ENCODE data around the gene ALOX15B. TPM values are rescaled to one million over a fixed set of nuclear protein-coding genes. Genes with fewer than 3 reads are reported as not detected.

ALOX15B gene, protein sequence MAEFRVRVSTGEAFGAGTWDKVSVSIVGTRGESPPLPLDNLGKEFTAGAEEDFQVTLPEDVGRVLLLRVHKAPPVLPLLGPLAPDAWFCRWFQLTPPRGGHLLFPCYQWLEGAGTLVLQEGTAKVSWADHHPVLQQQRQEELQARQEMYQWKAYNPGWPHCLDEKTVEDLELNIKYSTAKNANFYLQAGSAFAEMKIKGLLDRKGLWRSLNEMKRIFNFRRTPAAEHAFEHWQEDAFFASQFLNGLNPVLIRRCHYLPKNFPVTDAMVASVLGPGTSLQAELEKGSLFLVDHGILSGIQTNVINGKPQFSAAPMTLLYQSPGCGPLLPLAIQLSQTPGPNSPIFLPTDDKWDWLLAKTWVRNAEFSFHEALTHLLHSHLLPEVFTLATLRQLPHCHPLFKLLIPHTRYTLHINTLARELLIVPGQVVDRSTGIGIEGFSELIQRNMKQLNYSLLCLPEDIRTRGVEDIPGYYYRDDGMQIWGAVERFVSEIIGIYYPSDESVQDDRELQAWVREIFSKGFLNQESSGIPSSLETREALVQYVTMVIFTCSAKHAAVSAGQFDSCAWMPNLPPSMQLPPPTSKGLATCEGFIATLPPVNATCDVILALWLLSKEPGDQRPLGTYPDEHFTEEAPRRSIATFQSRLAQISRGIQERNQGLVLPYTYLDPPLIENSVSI
- total RNA-seq (2021) (not detected in 2 replicates), Bru-seq, nascent RNA (not detected), BruChase-seq, experiment 1, labeled RNA remaining after a 2-hour chase (not detected), BruChase-seq, experiment 2, labeled RNA remaining after a 6-hour chase (not detected)
- long read RNA-seq, result 0 reads

DNA sequence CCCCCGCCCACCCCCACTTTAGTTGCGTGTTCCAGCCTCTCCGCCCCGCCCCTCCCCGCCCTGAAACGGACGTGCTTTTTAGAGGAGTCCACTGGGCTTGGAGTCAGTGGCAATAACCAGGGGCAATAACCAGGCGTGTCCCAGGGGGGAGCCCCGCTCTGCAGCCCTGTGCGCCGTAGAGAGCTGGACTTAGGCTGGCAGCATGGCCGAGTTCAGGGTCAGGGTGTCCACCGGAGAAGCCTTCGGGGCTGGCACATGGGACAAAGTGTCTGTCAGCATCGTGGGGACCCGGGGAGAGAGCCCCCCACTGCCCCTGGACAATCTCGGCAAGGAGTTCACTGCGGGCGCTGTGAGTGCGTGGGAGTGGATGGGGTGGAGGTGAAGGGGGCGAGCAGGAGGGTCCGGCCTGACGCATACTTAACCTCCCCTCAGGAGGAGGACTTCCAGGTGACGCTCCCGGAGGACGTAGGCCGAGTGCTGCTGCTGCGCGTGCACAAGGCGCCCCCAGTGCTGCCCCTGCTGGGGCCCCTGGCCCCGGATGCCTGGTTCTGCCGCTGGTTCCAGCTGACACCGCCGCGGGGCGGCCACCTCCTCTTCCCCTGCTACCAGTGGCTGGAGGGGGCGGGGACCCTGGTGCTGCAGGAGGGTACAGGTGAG, at the start of gene ALOX15B:
Gene ALOX15B (plus strand): TSS at position 106 of the 657 bp plus-strand sequence. CDS start 97 bp downstream, at position 203.
- intact Hi-C loops (cut with micrococcal nuclease; ENCODE audit: unreplicated experiment), result no loop called here
- Histone ChIP-seq H3F3A (ENCODE audit: insufficient read depth, low read depth) (peaks cover 9% of the 10 kb centered on the region; the same call in 1 of the 2 replicates), H3K4me1 (replicated peaks; ENCODE audit: insufficient read depth) (peaks cover 5% of the 10 kb centered on the region; the same call in 1 of the 2 replicates), H3K79me2 (ENCODE audit: low read depth) (no peaks in the 10 kb centered on the region), H3K36me3 (ENCODE audit: low read depth) (no peaks in the 10 kb centered on the region), H3K9me2 (ENCODE audit: insufficient read depth) (no peaks in the 10 kb centered on the region), H4K20me1 (ENCODE audit: insufficient read depth) (no peaks in the 10 kb centered on the region), H3K9me3 (ENCODE audit: insufficient read depth, low read depth) (no peaks in the 10 kb centered on the region), H3K4me3 (no peak within 1 kb of the TSS), H3K4me2 (no peak within 1 kb of the TSS), H2AFZ (no peak within 1 kb of the TSS), H3K27me3 (ENCODE audit: insufficient read depth, low read depth) (no peaks in the 10 kb centered on the region), H3K27ac (no peak within 1 kb of the TSS)
- TF ChIP-seq EZH2 (IDR thresholded peaks at IDR 0.05; ENCODE audit: low read depth), result no peak
- TF ChIP-seq, protein P1, sequence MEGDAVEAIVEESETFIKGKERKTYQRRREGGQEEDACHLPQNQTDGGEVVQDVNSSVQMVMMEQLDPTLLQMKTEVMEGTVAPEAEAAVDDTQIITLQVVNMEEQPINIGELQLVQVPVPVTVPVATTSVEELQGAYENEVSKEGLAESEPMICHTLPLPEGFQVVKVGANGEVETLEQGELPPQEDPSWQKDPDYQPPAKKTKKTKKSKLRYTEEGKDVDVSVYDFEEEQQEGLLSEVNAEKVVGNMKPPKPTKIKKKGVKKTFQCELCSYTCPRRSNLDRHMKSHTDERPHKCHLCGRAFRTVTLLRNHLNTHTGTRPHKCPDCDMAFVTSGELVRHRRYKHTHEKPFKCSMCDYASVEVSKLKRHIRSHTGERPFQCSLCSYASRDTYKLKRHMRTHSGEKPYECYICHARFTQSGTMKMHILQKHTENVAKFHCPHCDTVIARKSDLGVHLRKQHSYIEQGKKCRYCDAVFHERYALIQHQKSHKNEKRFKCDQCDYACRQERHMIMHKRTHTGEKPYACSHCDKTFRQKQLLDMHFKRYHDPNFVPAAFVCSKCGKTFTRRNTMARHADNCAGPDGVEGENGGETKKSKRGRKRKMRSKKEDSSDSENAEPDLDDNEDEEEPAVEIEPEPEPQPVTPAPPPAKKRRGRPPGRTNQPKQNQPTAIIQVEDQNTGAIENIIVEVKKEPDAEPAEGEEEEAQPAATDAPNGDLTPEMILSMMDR (conservative IDR thresholded peaks at IDR 0.05), result no peak
- no peak for DNase-seq
- ChIA-PET POLR2A (ENCODE audit: unreplicated experiment) (no interaction called here), CTCF (no interaction called here)
- no TSS peak for BruUV-seq (replicated peaks)

DNA sequence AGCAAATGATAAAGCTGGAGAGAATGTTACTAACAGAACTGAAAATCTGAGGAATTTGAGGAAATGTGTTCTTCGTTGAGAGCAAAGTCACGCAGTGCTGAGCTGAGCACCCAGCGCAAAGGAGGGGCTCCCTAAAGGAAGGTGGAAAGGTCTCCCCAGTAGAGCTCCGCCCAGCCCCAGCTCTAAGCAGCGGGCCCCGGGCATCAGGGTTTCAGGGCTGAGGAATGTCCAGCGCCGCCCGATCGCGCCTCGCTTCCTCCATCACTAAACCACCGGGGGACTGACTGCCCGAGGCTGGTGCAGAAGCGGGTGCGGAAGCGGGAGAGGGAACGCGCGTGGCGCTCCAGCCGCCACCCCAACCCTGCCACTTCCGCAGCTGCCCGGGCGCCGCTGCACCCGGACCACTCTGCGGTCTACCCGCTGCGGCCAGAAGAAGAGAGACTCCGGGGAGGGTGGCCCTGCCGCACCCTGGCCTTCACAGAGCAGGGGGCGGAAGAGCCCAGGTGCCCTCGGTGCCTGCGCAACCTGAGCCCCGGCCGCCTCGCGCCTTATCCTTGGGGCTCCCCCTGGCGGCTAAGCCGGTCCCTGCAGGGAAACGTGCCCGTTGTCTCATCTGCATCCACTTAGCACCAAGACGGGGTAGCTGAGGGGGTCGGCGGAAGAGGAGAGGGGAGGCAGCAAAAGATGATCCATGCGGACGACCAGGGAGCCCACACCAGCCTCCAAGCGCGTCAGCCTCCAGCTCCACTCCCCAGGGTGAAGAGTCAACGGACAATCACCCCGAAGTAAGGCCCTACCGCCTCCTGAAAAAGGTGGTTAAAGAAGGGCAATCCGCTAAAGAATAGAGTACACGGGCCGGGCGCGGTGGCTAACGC, 48.8 kb upstream of the ALOX15B start:
- Histone ChIP-seq H3K27ac (no peak overlapping the region), H3K9me3 (ENCODE audit: insufficient read depth, low read depth) (no peaks in the 10 kb centered on the region), H3K4me2 (peak overlapping the region; percentile 78), H2AFZ (peak overlapping the region; percentile 88), H3K27me3 (ENCODE audit: insufficient read depth, low read depth) (no peaks in the 10 kb centered on the region), H3K4me1 (replicated peaks; ENCODE audit: insufficient read depth) (no peaks in the 10 kb centered on the region; the same call in 1 of the 2 replicates), H3F3A (ENCODE audit: insufficient read depth, low read depth) (peaks cover 15% of the 10 kb centered on the region; the same call in 1 of the 2 replicates), H4K20me1 (ENCODE audit: insufficient read depth) (no peaks in the 10 kb centered on the region), H3K9me2 (ENCODE audit: insufficient read depth) (no peaks in the 10 kb centered on the region), H3K4me3 (peak overlapping the region; percentile 62), H3K79me2 (ENCODE audit: low read depth) (no peaks in the 10 kb centered on the region), H3K36me3 (ENCODE audit: low read depth) (no peaks in the 10 kb centered on the region)
- intact Hi-C loops (cut with micrococcal nuclease; ENCODE audit: unreplicated experiment), result loop anchor here (1.0 to 5.0 kb wide), 7 partner anchors 51 to 247 kb away; partner anchors contain the start of gene CNTROB
- POLR2A ChIA-PET (ENCODE audit: unreplicated experiment), result interaction anchor here (0.5 to 0.7 kb wide), 3 partner anchors 52 to 155 kb away, joined by 6 to 8 read pairs (median 8); no protein-coding TSS in a partner anchor
- CTCF ChIA-PET, result interaction anchor here (0.6 to 2.9 kb wide), 18 partner anchors 15 to 340 kb away, joined by 3 to 13 read pairs (median 4); partner anchors contain the start of genes ATP1B2, CNTROB, RNF227 and TRAPPC1
- no TSS peak for BruUV-seq (replicated peaks)
- peak; percentile 40 to 92 for DNase-seq
- TF ChIP-seq, protein P1 (conservative IDR thresholded peaks at IDR 0.05), result peak; percentile 83
- no peak for TF ChIP-seq EZH2 (IDR thresholded peaks at IDR 0.05; ENCODE audit: low read depth)

All from PC-9 (cell line).